ENCODE measurements around the gene KCTD8. TPM values are rescaled to one million over a fixed set of nuclear protein-coding genes. Genes with fewer than 3 reads are reported as not detected.

The KCTD8 gene
- total RNA-seq, 2 experiments from 2014 or later, result not detected

Other genes starting within 250 kb of the KCTD8 start
- gene YIPF7, start 202.8 kb upstream of the KCTD8 start, total RNA-seq, result not detected
- 10 to 100 TPM; 24.3 to 25.5 TPM for gene GUF1, start 229.6 kb upstream of the KCTD8 start, total RNA-seq